ACHN (cell line): ENCODE data around the gene RASA3.

ENCODE experiments used
- DNase-seq: peaks from one replicate; pipeline ENCODE4 v3.0.0-alpha.2; 2015
- in situ Hi-C: cut with HindIII; loops from 2 replicates; pipeline ENCODE4 v1.10.0; 2017; ENCODE audit warnings: low sequenced_read_pairs, low pct_ligation_motif_present, low pct_unique_long_range_greater_than_20kb

Gene RASA3

DNA sequence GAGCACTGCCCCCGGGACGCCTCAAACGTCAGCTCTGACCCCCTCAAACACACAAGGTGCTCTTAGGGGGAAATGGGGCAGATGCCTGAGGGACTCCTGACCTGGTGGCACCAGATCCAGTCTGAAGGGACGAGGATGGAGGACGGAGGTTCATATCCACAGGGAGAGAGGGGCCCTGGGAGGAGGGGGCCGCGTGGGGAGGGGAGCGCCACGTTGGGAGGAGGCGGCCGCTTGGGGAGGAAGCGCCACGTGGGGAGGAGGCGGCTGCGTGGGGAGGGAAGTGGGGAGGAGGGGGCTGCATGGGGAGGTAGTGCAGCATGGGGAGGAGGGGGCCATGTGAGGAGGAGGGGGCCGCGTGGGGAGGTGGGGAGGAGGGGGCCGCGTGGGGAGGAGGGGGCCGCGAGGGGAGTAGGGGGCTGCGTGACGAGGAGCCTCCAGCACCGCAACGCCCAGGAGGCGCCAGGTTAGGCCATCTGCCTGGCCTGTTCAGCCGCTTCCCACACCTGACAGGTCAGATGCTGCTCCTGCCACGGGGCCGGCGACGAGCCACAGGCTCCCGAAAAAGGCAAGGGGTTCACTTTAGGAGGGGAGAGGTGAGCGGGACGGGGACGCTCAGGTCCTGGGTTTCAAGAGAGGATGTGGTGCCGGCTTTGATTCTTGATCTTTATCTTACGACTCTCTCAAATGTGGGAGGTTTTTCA lies 121.9 kb downstream of the RASA3 start:
- no peak for DNase-seq
- in situ Hi-C loops, result no loop called here

DNA sequence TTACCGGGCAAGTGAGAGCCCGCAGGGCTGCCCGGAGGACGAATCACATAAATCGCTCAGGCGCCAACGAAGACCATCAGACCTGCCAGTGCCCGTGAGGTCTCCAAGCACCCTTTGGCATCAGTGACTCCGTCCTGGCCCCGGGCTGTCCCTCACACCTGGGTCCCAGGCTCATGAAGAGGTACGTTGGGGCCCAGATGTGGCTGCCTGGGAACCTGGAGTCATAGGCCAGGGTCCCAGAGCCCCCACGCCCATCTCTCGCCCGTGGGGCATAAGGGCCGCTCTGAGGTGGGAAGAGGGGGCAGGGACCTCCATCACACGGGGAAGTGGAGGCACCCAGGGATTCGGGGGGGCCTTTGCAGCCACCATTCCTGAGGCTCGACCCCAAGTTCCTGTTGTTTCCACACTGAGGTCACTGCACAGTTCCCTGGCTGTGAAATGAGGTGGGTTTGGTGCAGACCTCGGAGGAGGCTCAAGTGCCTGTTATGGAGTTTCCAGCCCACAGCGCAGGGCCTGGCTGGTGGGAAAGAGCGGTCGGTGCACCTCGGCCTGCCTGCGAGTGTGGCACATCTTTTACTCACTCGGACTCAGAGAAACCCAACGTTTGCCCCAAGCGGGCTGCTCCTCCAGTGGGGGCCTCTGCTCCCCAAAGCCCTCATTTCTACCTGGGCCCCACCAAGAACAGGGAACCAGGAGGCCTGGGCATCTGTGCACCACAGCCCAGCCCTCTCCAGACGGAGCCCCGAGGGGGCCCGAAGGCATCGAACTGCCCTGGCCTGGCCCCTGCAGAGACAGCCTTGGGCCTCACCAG lies 122.6 kb downstream of the RASA3 start:
- DNase-seq, result no peak
- in situ Hi-C loops, result no loop called here

DNA sequence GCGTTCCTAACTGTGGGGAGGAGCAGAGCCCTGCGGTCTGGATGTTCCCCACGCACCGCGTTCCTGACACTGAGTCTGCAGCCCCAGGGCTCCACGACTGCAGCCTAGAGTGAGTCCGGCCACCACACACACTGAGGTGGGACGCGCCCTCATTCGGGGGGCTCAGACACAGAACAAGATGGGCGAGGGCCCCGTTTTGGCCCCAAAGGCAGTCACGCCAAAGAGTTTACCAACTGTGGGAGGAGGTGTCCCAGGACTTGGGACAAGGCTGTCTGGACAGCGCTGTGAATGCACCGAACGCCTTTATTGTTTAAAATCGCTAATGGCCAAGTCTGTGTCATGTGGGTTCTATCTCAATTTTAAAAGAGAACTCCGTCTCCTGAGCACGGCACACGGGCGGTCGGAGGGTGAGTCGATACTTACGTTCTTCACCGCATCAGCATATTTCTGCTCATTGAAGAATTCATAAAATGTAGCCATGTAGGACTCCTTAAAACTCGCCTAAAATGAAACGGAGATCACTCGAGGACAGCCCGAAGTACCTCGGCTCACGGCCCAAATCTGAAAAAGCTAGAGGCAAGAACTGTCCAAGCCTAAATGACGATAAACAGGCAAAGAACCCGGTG lies 123.3 kb downstream of the RASA3 start:
- no peak for DNase-seq
- in situ Hi-C loops, result no loop called here

DNA sequence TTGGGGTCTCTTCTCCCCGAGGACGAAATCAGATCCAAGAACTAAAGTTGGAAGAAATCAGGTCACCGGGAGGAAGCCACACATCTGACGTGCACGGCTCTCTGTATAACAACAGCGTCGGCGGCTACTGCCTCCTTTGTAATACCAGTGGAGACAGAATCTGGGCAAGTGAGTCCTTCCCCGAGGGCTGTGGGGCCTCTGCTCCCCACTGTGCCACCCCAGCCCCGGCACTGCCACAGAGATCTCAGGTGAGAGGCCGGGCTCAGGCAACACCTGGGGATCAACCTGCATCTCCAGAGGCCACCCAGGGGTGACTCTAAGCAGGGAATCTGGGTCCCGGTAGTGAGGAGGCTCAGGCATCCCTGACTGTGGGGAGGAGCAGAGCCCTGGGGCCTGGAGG lies 124.9 kb downstream of the RASA3 start:
- no peak for DNase-seq

DNA sequence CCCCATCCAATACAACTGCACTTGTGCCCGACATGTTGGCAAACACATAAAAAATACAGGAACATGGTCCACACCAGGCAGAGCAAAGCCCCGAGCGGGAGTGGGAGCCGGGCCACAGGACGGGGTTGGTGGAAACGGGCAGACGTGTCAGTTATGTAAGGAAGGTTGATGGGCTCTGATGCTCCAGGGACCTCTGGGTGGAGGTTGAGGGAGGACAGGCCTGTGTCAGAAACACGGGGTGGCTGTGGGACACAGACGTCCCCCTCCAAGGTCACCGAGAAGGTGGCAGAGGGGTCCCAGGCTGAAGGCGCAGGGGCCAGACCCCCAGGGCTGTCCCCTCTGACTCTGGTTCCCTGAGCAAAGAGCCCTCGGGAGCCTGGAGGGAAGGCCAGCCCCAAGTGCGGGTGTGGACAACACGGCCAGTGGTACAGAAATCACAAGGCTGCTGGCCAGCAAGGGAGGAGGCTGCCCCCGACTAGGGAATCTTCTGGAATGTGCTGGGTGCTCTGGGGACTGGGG lies 127.2 kb downstream of the RASA3 start:
- in situ Hi-C loops, result no loop called here
- DNase-seq, result no peak

More for the DNA sequence above, 124.9 kb downstream of the RASA3 start:
- in situ Hi-C loops, result no loop called here

DNA sequence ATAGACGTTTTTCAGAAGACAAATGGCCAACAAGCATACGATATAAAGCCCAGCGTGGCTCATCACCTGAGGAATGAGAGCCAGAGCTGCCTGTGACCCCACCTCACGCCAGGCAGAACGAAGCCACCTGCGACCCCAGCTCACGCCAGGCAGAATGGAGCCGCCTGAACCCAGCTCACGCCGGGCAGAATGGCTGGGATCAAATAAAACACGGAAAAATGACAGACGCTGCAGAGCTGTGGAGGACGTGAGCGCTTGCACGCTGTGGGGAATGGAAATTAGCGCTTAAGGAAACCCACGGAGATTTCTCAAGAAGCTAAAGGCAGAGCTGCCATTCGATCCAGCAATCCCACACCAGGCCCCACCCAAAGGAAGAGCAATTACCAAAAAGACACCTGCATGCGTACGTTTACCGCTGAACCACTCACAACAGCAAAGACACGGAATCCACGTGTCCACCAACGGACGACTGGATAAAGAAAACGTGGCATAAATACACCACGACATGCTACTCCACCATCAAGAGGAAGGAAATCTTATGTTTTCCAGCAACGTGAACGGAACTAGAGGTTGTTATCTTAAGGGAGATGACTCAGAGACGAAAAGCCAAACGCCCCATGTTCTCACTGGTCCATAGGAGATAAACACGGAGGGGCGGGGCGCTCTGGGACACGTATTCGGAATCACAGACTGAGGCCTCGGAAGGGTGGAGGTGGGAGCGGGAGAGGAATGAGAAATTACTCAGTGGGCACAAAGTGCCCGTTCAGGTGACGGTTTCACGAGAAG lies 127.8 kb downstream of the RASA3 start:
- in situ Hi-C loops, result no loop called here
- DNase-seq, result no peak

DNA sequence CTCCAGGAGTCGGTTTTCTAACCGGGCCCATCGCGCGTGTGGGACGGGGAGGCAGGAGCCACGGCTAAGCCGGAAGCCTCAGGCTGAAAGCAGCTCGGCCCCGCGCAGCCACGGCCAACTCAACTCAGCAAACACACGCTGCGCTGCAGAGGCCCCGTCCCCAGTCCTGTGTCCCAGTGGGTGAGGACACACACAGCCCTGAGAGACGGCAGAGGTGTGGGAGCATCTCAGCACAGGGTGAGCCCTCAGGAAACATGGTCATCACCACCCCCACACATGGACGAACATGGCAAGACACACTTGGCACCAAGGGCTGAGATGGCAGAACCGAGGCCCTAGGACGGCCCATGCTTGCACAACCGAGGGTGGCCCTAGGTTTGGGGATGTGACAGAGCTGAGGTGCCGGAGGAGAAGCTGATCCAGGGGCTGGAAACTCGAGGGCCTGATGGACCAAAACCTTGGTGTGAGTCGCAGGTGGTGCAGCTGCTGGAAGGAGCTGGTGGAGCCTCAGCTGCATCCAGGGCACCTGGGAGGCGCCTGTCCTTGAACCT lies 129.6 kb downstream of the RASA3 start:
- DNase-seq, result no peak
- in situ Hi-C loops, result no loop called here

DNA sequence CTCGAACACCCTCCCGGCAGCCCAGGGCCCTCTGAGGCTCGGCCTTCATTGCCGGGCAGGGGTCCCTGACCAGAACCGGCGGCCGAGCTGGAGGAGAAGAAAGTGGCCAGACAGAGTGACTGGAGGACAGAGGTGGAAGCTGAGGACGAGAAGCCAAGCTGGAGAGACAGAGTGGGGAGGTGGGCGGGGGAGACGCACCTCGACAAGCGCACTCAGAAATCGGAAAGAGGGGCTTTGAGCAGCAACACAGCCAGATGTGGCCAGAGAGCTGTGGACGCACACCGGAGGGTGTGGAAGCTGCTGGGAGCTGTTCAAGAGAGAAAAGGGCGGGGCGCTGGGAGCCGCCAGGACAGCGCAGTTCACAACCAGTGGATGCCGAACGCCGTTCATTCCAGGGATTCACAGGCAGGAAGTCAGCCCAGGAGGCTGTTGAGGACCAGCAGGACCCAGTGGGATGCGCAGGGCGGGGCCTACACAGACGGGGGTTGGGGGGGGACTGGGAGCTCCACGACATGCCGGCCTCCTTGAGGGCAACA lies 130.3 kb downstream of the RASA3 start:
- no peak for DNase-seq
- in situ Hi-C loops, result no loop called here

DNA sequence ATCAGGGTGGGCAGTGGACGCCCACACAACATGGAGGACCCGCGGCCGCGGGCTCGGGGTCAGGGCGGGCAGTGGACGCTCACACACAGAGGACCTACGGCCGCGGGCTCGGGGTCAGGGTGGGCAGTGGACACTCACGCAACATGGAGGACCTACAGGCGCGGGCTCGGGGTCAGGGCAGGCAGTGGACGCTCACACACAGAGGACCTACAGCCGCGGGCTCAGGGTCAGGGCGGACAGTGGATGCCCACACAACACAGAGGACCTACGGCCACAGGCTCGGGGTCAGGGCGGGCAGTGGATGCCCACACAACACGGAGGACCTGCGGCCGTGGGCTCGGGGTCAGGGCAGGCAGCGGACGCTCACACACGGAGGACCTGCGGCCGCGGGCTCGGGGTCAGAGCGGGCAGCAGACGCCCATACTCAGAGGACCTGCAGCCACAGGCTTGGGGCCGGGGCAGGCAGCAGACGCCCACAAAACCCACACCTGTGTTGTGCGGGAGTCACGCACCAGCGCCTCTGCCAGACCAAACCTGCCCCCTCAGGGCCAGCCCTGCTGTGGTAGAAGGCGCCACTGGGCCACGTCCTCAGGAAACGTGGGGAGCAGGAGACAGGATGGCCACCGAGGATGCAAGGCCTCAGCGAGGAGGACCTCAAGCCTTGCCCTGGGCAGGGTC lies 131.0 kb downstream of the RASA3 start:
- DNase-seq, result no peak
- in situ Hi-C loops, result no loop called here

DNA sequence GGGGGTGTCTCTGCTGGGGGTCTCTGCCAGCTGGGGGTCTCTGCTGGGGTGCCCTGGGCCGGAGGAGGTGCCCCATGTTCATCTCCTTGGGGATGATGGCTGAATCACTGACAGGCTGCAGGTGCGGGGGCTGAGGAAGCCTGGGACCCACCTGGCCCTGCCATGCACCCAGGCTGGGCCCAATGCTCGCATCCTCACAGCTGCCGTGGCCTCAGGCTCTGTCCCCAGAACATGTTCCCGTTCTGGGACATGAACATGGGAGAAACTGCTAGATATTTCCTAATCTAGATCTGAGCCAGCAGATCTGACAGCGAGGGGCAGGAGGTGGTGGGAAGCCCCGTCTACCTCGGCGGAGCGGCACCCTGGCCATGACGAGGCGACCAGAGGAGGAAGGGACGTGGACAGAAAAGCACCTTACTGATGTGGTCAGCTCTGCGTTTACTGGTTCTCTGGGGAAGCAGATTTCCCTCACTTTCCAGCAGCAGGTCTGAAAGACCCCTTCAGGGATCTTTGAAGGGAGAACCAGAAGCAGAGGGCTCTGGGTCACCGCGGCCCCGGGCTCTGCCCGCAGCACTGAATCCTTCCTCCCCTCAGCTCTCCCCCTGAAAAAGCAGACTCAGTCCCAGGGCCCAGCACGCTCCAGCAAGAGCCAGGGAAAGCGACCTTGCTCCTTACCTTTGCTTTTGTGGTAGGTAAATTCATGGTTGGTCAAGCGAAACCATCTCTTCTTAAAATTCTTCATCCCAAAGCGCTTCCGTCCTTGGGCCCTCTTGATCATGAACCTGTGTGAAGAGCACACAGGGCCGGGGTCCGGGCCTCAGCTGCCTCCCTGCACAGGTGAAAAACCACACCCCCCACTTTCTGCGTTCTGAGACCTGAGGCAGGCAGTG lies 132.0 kb downstream of the RASA3 start:
- in situ Hi-C loops, result no loop called here
- DNase-seq, result no peak

DNA sequence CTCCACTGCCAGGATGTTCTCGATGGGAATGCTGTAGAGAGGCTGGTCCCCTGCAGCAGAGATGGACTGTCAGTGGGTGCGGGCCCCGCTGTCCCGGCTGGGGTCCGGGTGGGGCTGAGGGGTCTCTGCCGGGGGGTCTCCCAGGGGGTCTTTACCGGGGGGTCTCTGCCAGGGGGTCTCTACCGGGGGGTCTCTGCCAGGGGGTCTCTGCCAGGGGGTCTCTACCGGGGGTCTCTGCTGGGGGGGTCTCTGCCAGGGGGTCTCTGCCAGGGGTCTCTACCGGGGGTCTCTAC lies 132.9 kb downstream of the RASA3 start:
- in situ Hi-C loops, result no loop called here
- DNase-seq, result no peak

DNA sequence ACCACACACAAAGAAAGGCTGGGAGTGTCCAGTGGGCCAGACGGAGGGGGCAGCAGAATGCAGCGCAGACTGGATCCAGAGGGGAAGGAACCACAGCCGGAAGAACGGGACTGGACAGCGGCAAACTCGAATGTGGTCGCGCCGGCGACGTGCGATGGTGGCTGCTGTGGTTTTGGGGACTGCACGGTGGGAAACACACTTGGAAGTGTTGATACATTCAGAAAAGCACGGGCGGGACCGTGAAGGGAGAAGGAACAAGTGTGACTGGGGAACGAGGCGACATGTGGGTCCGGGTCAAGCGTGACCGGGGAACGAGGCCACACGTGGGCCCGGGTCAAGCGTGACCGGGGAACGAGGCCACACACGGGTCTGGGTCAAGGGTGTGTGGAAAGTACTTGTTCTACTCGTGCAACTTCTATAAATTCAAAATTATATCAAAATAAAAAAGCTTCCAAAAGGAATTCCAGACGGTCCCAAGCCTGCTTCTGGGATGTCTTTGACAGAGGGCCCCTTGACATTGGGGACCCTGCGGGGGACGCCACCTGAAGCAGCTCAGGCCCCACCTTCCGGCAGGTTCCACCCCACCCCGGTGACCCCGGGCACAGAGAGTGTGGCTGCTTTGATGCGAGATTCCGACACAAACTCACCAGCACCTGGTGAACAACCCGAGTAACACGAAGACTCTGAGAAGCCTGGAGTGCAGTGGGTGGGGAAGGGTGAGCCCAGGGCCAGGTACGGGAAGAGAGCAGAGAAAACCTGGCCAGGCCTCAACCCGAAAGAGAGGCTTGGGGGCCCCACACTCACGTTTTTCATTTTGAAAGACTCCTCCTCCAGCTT lies 133.4 kb downstream of the RASA3 start:
- DNase-seq, result no peak
- in situ Hi-C loops, result no loop called here

DNA sequence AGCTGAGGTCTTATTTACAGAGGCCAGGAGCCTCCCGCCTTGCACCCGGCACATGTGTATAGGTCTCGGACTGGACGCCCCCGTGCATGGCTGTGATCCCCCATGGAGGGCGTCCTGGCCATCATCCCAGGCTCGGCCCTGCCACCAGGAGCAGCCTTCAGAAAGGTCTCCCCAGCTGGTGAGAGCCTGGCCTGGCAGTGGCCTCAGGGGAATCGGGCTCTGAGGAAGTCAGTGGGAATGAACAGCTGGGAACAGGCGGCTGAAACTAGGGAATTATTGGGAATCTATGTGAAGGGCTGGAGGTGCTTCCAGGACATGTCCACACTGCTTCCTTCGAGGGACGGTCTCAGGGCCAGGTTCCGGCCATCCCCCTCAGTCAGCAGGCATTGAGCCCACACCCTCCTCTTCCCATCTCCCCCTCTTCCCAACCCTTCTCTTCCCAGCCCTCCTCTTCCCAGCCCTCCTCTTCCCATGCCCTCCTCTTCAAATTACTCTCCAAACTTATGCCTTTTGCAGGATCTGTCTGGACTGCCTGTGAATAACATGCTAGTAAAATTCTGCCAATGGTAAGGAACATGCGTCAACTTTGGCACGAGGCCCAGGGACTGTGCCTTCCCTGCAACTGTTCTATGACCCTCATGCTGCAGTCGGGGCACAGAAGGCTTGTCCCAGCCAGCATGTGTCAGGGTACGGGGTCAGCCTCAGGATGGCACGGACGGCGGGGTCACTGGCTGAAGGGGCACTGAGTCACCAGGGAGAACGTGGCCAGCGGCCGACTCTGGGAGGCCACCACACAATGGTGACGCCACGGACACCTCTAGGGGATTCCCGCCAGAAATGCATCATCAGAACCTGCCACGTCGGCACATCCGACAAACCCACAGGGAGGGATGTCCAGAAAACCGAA lies 134.3 kb downstream of the RASA3 start:
- DNase-seq, result no peak
- in situ Hi-C loops, result no loop called here

DNA sequence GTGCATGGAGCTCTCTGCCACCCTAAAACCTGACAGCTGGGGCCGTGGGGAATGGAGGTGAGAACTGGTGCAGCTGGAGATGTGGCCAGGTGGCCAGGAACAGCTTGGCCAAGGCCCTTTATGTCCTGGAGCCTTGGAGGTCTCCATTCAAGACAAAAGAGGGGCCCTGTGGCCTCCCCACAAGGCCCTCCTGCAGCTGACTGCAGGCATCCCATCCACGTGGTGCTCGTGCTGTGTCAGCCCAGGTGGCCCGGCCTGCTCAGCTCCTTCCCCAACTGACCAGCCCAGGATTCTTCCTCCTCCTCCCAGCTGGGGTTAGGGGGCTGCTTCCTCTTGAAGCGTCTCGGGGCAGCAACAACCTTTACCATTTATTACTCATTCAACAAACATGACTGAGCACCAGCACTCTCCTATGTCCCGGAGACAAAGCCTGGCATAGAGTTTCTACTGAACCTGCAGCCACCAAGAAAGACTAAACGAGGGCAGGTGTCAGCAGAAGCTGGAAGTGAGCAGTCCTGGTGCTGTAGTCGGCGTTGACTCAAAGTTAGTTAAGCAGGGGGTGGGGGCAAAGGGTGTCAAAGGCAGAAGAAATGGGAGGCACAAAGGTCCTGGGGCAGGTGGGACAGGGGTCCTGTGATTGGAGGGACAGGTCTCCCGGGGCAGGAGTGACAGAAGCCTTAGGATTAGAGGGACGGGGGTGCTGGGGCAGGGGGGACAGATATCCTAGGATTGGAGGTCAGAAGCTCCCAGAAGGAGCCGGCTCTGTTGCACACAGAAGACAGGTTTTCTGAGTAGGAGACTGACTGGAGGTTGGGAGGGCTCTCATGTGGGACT lies 135.3 kb downstream of the RASA3 start:
- no peak for DNase-seq
- in situ Hi-C loops, result no loop called here
